ENCODE results near the gene FHDC1. TPM values are rescaled to one million over a fixed set of nuclear protein-coding genes. Genes with fewer than 3 reads are reported as not detected.

The FHDC1 gene
- total RNA-seq, 4 donors from 2014 or later, result 21.9 to 39.6 (median 28.7) TPM

- WGBS, result 66% methylated on average over 3 of the region's 3 CpGs
Observed at GRCh38 chr4:153027866-153028265, 91.7 kb downstream of the FHDC1 start.

GRCh38 chr4:153028535-153028934 is 92.4 kb downstream of the FHDC1 start:
- H3K27me3 ChIP-seq, result no peaks in the 10 kb centered on the region
- no peak overlapping the region for H3K27ac ChIP-seq
- H3K4me3 ChIP-seq, result no peak overlapping the region
- no peak for TF ChIP-seq POLR2A (IDR thresholded peaks at IDR 0.05)
- TF ChIP-seq EP300 (IDR thresholded peaks at IDR 0.05), result no peak
- TF ChIP-seq CTCF (IDR thresholded peaks at IDR 0.05), result no peak
- TF ChIP-seq POLR2AphosphoS5 (IDR thresholded peaks at IDR 0.05), result no peak
- no peaks in the 10 kb centered on the region for H3K36me3 ChIP-seq
- H3K9me3 ChIP-seq, result peaks cover 5% of the 10 kb centered on the region
- no peak for DNase-seq (ENCODE audit: low spot score in 2 of 2)
- 62% methylated on average over 1 of the region's 1 CpG for WGBS
- H3K4me1 ChIP-seq, result no peaks in the 10 kb centered on the region

More at GRCh38 chr4:153027866-153028265, 91.7 kb downstream of the FHDC1 start:
- peaks cover 5% of the 10 kb centered on the region for H3K9me3 ChIP-seq
- H3K4me1 ChIP-seq, result peaks cover 5% of the 10 kb centered on the region
- no peak for DNase-seq (ENCODE audit: low spot score in 2 of 2)
- no peaks in the 10 kb centered on the region for H3K27me3 ChIP-seq
- no peaks in the 10 kb centered on the region for H3K36me3 ChIP-seq
- no peak overlapping the region for H3K4me3 ChIP-seq
- H3K27ac ChIP-seq, result no peak overlapping the region
- TF ChIP-seq POLR2AphosphoS5 (IDR thresholded peaks at IDR 0.05), result no peak
- no peak for TF ChIP-seq EP300 (IDR thresholded peaks at IDR 0.05)
- TF ChIP-seq POLR2A (IDR thresholded peaks at IDR 0.05), result no peak
- no peak for TF ChIP-seq CTCF (IDR thresholded peaks at IDR 0.05)

Other genes starting within 250 kb of the FHDC1 start
- gene TIGD4, start 156.6 kb upstream of the FHDC1 start, total RNA-seq, result under 1 TPM in 2 of 4 donors, not detected in 2; 0.24 to 0.59 TPM
- gene ARFIP1, start 156.4 kb upstream of the FHDC1 start, total RNA-seq, result 10 to 100 TPM; 24.3 to 38.3 (median 27.0) TPM